ENCODE results near the gene TTN. TPM values are rescaled to one million over a fixed set of nuclear protein-coding genes. Genes with fewer than 3 reads are reported as not detected.

TTN gene
- total RNA-seq (2014; rRNA removed; shearing (Covaris generic)) = 2.0 and 2.6 TPM in 2 replicates
- polyA plus RNA-seq (2014; cell fraction: nucleus; rRNA removed) = 0.58 and 0.71 TPM in 2 replicates

DNA sequence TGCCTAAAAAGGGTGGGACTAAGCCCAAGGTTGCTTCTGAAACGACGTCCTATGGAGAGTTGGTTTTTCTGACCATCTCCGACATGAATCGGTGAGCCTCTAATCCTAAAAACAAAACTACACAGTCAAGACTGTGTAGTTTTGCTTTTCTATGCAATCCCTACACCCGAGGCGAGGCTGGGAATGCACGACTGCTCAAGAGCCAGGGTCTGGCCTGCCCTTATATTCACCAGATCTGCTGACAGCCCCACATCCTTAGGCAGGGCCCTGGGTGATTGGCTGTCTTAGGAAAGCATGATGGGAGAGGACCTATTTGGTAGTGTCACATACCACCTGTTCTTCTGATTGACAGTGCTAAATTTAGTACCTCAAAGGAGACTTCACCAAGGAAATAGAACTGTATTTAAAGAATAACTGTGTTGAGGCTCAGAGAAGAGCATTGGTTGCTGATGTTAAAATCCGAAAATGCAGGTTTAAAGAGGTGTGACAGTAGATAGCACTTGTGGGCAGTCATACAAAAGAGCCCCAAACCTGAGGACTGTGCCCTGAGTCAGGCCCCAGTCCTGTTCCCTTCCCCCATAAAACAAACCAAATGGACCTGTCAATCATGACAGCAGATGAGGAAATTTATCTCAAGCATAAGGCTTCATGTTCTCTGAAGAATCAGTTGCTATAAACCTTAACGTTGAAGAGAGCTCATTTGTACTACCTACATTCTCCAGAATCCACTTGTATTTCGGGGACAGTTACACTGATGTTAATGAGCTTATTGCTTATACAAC lies at the start of gene TTN:
Gene TTN, minus strand, starts transcription at position 197 of the 782 bp plus-strand sequence. CDS start 2,781 bp downstream, outside the sequence.
- no peak for DNase-seq (ENCODE audit: extremely low read depth, low read depth)

- no peak for DNase-seq (ENCODE audit: extremely low read depth, low read depth)
Measured at GRCh38 chr2:178855151-178855550, 47.9 kb upstream of the TTN start.

DNA sequence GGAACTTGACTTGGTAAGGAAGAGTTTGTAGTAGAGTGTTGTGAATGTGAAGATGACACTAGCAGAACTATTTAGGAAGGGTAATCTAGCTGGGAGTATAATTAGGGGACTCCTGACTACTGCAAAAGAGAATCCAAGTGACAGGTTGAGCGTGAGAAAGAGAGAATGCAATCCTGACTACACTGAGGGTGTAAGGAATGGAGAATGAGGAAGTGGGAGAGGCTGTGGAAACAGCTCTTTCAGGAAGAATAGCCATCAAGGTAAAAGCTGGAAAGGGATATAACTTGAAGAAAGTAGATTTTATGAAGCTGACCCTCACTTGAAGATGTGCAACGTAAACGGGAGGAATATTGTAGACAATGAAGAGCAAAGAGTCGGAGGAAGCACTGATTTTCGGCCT lies 41.1 kb upstream of the TTN start:
- DNase-seq (ENCODE audit: extremely low read depth, low read depth) = no peak

DNA sequence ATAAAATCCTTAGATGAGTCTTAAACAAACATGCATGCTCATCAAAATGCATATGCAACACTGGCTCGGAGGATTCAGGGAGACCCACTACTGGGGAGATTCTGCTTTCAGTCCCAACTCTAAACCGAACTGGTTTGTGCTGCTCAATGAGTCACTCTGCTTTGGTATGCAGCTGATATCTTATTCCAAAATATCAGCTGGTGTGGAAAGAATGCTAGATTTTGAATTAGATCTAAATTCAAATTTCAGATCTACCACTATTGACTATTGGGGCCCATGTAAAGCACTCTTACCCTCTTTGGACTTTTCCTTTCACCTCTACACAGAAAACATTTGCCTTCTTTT lies 39.2 kb upstream of the TTN start:
- no peak for DNase-seq (ENCODE audit: extremely low read depth, low read depth)

DNA sequence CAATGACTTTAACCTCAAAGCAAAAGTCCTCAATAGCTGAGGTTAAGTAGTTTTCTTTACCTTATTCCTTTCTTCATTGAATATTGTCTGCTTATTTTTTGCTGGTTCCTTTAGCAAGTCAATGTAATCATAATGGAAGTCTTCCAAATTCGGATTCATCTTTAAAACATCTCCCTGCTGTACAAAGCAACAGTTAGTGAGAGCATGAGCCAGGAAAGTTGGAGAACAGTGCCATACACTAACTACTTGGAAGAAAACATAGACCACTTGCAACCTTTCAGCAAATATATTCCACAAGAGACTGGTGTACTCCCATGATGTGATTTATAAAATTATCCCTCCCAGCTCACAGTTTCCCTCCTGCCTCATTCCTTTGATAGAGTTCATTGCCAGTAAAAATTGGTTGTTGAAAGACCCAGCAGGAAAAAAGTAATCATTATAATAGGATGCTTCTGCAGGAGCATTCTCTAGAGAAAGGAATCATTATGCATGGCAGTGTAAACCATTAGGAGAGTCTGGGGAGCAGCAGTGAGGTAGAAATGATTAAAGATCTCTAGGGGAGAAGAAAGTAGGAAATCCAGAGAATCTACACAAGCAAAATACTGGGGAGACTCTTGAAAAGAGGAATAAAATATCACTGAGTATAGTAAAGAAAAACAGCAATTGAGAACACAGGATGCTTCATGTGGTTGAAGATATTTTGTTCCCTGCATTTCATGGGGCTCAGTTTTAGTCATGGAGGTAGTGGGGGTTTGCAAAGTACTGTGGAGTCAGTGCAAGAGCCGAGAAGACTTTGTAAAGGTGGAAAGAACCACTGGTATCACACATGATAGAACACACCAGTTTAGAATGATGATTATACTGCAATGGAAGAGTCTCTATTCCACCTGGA lies 38.6 kb upstream of the TTN start:
- DNase-seq (ENCODE audit: extremely low read depth, low read depth) = no peak

GRCh38 chr2:178844701-178845100 lies 37.5 kb upstream of the TTN start:
- DNase-seq (ENCODE audit: extremely low read depth, low read depth) = no peak

- no peak for DNase-seq (ENCODE audit: extremely low read depth, low read depth)
Measured at GRCh38 chr2:178844269-178844668, 37.0 kb upstream of the TTN start.

GRCh38 chr2:178843697-178844096 lies 36.5 kb upstream of the TTN start:
- DNase-seq (ENCODE audit: extremely low read depth, low read depth) = no peak

GRCh38 chr2:178836807-178837206 lies 29.6 kb upstream of the TTN start:
- no peak for DNase-seq (ENCODE audit: extremely low read depth, low read depth)

- DNase-seq (ENCODE audit: extremely low read depth, low read depth) = no peak
Measured at GRCh38 chr2:178834086-178834485, 26.9 kb upstream of the TTN start.

DNA sequence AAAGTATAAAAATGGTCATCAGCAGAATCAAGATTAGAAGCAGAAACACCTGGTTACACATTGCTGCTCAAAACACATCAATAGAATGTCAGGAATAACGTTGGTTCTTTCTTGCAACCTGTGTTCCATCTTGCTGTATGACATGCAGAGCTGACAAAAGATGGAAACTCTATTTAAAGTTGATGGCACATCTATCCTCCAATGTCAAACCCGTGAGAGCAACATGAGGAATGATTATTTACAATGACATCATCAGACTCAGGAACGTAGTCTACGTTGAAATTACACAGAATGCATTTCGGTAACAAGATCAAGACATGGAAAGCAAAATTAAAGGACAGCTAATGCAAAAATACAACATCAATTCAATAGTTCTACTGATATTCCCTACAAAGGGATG lies 26.2 kb upstream of the TTN start:
- DNase-seq (ENCODE audit: extremely low read depth, low read depth) = no peak

DNA sequence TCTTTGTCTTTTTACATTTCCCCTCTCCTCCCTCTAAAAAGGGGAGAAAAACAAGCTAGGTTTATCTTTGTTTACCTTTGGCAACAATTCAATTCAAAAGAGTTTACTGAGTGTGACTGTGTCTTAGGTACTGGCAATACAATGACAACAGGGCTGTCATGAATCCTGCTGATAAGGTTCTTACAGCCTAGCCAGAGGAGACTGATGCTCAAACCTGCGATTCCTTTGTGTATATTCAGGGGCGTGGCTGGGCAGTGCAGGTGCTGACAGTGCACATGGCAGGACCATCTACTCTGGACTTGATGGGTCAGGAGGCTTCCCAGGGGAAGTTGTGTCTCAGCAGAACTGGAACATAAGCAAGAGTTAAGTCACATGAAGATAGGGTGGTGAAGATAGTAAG lies 23.2 kb upstream of the TTN start:
- DNase-seq (ENCODE audit: extremely low read depth, low read depth) = no peak

GRCh38 chr2:178829981-178830380 lies 22.8 kb upstream of the TTN start:
- no peak for DNase-seq (ENCODE audit: extremely low read depth, low read depth)

- DNase-seq (ENCODE audit: extremely low read depth, low read depth) = no peak
Measured at GRCh38 chr2:178829299-178829960, 22.2 kb upstream of the TTN start.

- DNase-seq (ENCODE audit: extremely low read depth, low read depth) = no peak
Measured at GRCh38 chr2:178828486-178828881, 21.3 kb upstream of the TTN start.

GRCh38 chr2:178827739-178828485 lies 20.7 kb upstream of the TTN start:
- no peak for DNase-seq (ENCODE audit: extremely low read depth, low read depth)

GRCh38 chr2:178827111-178827510 lies 19.9 kb upstream of the TTN start:
- no peak for DNase-seq (ENCODE audit: extremely low read depth, low read depth)

GRCh38 chr2:178825183-178825582 lies 18.0 kb upstream of the TTN start:
- DNase-seq (ENCODE audit: extremely low read depth, low read depth) = no peak

- DNase-seq (ENCODE audit: extremely low read depth, low read depth) = no peak
Measured at GRCh38 chr2:178824181-178824580, 17.0 kb upstream of the TTN start.

GRCh38 chr2:178819992-178820391 lies 12.8 kb upstream of the TTN start:
- no peak for DNase-seq (ENCODE audit: extremely low read depth, low read depth)

Measured in NCI-H460 (cell line).